Stomach (tissue), 4 donors: ENCODE results near the gene PIP4K2C.

Experiments used
- CTCF ChIP-seq, 7 experiments: fragments of 450-650 bp in 4 of 7; fragments of 200-600 bp in 3 of 7; sonication (generic) in 3 of 7; IDR thresholded peaks; one replicate each; pipeline ENCODE4 v1.5.1; 2016 to 2019; ENCODE audit warnings: antibody characterized with exemption in 7 of 7, control low read depth in 2 of 7, mild to moderate bottlenecking in 1 of 7
- POLR2A ChIP-seq, 4 donors: fragments of 450-650 bp; IDR thresholded peaks; one replicate each; pipeline ENCODE4 v1.6.1; 2016; ENCODE audit warnings: antibody characterized with exemption in 4 of 4, control low read depth in 2 of 4, mild to moderate bottlenecking in 1 of 4, moderate library complexity in 1 of 4

- TF ChIP-seq CTCF (IDR thresholded peaks at IDR 0.05) (no peak), POLR2A (IDR thresholded peaks at IDR 0.05) (no peak)
Observed at GRCh38 chr12:57611827-57612710, 21.1 kb downstream of the PIP4K2C start.
